Embryonic facial prominence (tissue), 1 donor: ENCODE measurements around the gene FAM240A.
"Not testable (repeated sequence)": the region's sequence is repeated elsewhere in the genome, so short reads cannot be mapped to it uniquely, and the experiment has no call there.

Source experiments
- DNase-seq: peaks from one replicate; pipeline ENCODE4 v3.0.0-alpha.2; 2016; ENCODE audit errors: extremely low spot score

Gene FAM240A

DNA sequence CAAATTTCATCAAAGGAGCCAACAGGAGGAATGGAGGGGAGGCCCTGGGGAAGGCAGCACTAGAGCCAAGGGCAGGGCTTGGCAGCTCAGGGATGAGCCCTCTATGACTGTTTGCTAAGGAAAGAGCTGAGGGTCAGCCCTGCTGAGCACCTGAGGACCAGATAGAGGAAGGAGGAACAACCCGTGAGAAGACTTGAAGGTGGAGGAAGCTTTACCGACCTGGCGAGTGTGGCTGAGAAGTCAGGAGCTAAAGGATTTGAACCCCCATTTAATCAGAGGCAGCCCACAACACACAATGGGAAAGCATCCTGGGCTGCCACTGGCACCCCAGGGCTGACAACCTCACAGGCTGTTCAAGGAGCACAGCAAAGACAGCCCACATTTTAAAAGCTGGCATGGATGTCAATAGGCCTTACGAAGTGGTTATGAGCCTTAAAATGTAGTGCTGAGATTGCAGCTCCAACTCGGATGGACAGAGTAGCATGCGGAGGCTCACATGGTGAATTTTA, 25.5 kb upstream of the FAM240A start:
- no peak for DNase-seq

GRCh38 chr3:46587268-46587667, 25.1 kb upstream of the FAM240A start:
- DNase-seq: not testable (repeated sequence)

GRCh38 chr3:46593274-46593862, 19.0 kb upstream of the FAM240A start:
- DNase-seq: no peak

GRCh38 chr3:46593979-46594378, 18.3 kb upstream of the FAM240A start:
- DNase-seq: no peak

GRCh38 chr3:46594723-46595122, 17.6 kb upstream of the FAM240A start:
- no peak for DNase-seq

DNA sequence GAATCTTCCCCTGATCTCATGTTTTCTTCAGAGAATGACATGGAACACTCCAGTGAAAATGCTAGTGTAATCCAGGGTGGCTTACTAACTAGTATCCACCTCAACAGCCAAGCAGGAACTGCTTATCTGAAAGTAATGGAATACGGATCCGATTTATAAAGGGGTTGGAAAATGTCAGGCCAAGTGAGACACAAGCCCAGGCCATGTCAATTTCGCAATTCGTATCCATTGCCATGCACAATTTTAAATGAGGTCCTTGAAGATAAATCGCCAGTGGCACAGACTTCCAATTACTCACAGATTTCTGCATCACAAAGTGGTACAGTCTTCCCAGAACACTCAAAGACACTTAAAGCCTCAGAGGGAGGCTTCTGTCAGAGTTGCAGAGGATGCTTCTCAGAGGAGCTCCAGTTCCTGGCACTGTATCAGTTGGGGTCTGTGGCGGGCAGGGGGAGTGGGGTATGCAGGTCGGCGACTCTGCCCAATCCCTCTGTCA, 16.5 kb upstream of the FAM240A start:
- no peak for DNase-seq

GRCh38 chr3:46599590-46599989, 12.7 kb upstream of the FAM240A start:
- no peak for DNase-seq

- DNase-seq: no peak
Observed at GRCh38 chr3:46603446-46604046, 8.8 kb upstream of the FAM240A start.

DNA sequence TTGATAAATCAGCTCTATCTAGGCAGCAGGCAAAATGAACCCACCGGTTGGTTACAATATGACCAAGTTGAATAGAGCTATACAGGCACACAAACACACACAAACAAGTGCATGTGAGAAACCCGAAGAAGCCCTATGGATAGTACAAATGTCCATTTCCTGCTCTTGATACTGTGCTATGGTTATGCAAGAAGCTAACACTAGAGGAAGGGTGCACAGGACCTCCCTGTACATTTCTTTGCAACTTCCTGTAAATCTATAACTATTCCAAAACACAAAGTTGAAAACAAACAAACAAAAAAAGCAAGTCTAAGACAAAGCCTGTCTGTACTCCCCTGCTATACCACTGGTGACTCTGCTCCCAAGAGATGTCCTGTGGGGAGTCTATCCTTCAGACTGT, 8.2 kb upstream of the FAM240A start:
- no peak for DNase-seq

DNA sequence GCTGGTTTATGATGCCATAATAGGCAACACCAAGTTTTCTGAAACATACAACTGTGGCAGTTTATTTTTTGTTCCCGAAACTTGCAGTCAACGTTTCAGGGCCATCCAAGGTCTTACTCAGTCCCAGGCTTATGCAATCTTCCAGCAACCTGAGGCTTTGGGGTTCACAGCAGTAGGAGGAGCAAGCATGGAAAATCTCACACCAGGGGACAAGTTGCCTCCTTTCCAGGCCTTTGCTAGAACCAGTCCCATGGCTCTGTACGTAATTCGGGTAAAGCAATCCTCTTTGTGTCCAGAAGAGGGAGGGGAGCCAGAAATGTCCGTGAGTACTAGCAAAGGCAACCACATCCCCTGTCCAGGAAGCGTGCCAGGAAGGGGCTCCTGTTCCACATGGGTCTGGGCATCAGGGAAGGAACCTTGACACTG, 4.7 kb upstream of the FAM240A start:
- no peak for DNase-seq

GRCh38 chr3:46609212-46609721, 3.1 kb upstream of the FAM240A start:
- no peak for DNase-seq

DNA sequence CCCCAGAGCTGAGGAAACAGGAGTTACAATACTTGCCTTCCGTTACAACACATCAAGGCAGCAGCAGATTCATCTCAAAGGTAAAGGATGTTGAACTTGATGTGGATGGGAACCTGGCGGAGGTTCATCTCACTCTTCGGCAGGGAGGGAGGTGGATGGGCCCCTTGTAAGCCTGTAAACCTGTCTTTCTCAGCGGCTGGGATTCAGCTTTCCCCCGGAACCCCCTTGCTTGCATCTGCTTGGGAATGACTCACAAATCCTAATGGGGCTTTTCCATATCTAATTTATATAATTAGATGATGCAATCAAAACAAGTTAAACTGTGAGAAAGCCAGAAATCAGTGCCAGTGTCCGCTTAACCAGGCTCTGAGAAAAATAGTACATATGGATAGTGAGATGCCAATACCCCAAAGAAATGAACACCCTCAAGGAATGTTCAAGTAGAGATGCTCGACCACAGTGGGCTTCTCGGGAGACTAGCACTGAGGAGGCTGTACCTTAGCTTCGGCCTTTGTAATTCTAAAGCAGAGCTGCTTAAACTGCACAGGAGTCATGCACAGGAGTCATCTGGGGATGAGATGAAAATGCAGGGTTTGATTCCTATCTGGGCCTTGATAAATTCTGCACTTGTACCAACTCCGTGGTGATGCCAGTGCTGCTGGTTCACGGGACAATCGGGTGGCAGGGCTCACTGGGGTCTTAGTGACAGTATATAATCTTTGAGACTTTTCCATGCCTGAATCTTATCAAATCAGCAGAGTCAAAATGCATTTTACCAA, 2.2 kb upstream of the FAM240A start:
- DNase-seq: no peak

DNA sequence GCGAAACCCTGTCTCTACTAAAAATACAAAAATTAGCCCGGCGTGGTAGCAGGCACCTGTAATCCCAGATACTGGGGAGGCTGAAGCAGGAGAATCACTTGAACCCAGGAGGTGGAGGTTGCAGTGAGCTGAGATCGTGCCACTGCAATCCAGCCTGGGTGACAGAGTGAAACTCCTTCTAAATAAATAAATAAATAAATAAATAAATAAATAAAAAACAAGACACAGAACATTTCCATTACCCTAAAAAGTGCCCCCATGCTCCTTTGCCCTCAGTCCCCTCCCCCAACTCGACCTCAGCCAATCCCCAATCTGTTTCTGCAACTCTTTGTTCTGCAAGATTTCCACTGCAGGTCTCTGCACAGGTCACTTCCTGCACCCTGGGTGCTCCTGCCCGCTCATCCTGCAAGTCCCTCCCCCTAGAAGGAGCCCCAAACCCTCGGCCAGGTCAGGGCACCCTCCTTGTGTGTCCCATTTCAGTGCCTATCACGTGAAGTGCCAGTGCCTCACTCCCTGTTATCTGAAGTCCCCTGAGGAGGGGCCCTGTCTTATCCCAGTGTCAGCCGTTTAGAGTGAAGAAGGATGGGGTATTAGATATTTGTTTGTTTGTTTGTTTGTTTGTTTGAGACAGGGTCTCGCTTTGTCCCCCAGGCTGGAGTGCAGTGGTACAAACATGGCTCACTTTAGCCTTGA, 1.1 kb downstream of the FAM240A start:
- DNase-seq: no peak

- DNase-seq: no peak
Observed at GRCh38 chr3:46614431-46614830, 2.1 kb downstream of the FAM240A start.

DNA sequence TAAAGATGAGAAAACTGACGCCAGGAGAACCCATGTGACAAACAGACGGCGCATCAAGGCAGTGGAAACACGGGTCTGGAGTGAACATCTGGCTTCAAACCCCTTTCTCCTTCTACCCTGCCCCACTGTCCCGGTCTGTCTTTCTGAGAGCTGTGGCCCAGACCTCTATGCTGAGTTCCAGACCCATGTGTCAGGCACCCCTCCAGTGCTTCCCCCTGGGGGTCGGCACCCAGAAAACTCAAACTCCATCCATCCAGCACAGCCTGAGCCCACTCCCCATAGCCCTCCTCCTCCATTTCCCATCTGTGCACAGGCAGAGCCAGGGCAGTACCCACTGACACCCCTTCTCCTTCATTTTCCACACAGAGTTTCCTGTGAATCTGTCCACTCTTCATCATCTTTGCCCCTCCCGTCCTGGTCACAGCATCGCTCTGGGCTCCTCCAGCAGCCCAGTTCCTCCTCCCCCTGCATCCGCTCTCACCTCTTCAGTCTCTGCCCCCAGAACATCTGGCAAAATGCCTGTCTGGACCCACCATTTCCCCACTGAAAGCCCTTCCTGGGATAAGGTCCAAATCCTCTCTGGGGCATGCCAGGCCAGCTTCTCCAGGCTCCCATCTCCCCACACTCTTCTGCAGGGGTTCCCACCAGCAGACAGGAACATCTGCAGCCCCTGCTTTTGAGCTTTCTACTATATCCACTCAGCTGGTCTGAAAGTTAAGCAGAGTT, 2.9 kb downstream of the FAM240A start:
- DNase-seq: no peak

- no peak for DNase-seq
Observed at GRCh38 chr3:46615976-46616375, 3.7 kb downstream of the FAM240A start.

GRCh38 chr3:46617941-46618340, 5.6 kb downstream of the FAM240A start:
- DNase-seq: no peak

GRCh38 chr3:46619845-46620778, 7.8 kb downstream of the FAM240A start:
- no peak for DNase-seq

DNA sequence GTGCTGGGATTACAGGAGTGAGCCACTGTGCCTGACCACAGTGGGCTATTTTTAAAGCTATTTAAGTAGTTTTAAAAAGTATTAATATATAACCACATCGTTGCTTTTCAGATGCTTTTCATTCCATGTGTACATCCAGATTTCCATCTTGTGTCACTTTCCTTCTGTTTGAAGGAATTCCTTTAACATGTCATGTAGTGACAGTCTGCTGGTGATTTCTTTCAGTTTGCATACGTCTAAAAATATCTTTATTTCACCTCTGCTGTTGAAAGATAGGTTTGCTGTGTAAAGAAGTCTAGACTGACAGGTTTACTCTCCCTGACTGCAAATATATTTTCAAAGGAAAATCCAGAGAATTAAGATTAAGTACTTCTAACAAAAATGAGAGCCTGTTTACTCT, 12.2 kb downstream of the FAM240A start:
- no peak for DNase-seq

DNA sequence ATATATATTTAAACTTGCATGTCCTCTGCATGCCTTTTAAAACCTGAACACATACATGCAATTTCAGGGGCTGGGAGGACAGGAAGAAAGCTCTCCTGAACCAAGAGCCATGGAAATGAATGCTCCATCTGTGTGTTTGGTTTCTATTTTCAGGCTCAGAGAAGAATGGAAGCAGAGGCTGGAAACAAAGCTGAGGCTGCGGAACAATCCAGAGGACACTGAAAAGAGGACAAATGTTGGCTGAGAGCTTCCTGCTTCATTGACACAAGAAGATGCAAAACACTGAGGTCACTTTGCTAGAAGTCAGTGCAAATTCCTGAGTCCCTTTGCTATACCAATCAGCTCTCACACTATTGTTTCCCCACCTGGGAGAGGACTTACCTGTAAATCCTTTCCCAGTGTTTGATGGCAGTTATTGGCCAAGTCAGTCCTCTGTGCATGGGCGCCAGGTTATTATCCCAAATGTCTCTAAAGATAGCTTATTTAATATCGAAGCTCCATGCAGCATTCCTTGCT, 12.7 kb downstream of the FAM240A start:
- DNase-seq: no peak
